ENCODE results near the gene BST1.

Gene BST1

DNA sequence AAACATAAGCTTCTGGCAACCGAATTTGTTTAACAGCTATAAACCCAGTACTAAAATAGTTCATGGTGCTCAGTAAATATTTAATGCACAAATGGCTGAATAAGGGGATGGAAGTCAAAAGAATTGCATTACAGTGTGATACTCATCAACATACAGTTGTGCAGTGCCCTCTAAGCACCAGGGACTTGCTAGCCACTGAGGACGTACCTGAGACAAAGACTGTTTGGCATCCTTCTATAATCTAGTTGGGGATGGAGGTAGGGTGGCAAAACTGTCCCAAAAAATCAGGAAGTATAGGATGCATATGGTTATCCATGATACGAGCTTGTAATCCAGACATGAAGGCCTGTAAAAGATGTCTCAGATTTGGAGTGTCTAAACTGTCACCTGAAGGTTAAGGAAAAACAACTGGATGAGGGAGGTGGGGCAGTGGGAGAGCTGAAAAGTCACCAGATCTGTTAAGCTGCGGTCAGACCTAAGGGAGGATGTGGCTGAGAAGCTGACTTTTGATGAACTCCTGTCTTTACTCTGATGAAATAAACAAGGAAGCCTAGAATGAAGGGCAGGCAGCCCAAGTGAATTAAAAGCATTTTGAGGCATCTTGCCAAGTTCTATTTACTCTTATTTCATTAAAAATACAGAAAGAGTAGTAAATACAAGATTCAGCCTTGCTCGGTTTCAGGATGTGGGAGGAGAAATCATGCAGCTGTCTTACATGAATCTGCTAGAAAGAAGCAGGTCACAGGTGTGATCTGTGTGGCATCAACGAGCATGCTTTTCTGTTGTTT is 63.2 kb downstream of the BST1 start:
- TF ChIP-seq SPI1 (IDR thresholded peaks at IDR 0.05; ENCODE audit: low read depth, low read length) (no peak), POU2F2 (IDR thresholded peaks at IDR 0.05; ENCODE audit: low read depth, low read length) (no peak), POLR2AphosphoS5 (IDR thresholded peaks at IDR 0.05; ENCODE audit: low read depth, low read length) (no peak), POLR2A (IDR thresholded peaks at IDR 0.05; ENCODE audit: low read depth, low read length) (no peak), PAX5 (IDR thresholded peaks at IDR 0.05; ENCODE audit: insufficient read depth, low read length, severe bottlenecking) (no peak), TAF1 (IDR thresholded peaks at IDR 0.05; ENCODE audit: low read depth, low read length) (no peak)
- no peak for DNase-seq (ENCODE audit: insufficient read length, low spot score)
- peak; percentile 87 for FAIRE-seq

DNA sequence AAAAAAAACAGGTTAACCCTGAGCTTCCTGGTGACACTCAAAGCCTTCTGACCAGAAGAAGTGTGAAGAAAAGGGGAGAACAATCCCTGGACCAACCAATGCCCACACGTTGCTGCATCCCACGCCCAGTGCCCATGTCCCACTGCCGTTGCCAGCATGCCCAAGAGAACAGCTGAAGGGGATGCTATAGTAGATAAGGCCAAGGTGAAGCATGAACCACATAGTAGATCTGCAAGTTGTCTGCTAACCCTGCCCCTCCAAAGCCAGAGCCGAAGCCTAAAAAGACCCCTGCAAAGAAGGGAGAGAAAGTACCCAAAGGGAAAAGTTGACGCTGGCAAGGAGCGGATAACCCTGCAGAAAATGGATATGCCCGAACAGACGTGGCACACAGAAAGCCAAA is 64.0 kb downstream of the BST1 start:
- DNase-seq (ENCODE audit: insufficient read length, low spot score), result no peak
- FAIRE-seq, result no peak
- TF ChIP-seq POLR2AphosphoS5 (IDR thresholded peaks at IDR 0.05; ENCODE audit: low read depth, low read length), result no peak
- no peak for TF ChIP-seq SPI1 (IDR thresholded peaks at IDR 0.05; ENCODE audit: low read depth, low read length)
- no peak for TF ChIP-seq POU2F2 (IDR thresholded peaks at IDR 0.05; ENCODE audit: low read depth, low read length)
- no peak for TF ChIP-seq PAX5 (IDR thresholded peaks at IDR 0.05; ENCODE audit: insufficient read depth, low read length, severe bottlenecking)
- no peak for TF ChIP-seq POLR2A (IDR thresholded peaks at IDR 0.05; ENCODE audit: low read depth, low read length)
- TF ChIP-seq TAF1 (IDR thresholded peaks at IDR 0.05; ENCODE audit: low read depth, low read length), result no peak

DNA sequence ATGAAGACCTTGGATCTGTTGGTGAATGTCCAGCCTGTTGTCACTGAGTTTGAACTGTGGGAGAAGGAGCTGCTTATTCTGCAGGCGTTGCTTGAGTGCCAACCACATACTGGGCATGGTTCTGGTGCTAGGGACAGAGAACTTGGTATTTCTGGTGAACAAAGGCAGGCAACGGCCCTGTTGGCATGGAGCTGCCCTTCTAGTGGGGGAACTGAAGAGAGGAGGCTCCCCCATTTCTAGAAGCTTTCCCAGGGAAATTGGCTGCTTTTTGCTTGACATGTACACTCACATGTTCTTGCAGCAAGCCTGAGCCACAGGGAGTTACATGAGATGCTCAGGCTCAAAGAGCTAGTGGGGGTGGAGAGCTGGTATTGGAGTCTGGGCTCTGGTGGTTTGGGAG is 66.3 kb downstream of the BST1 start:
- FAIRE-seq, result no peak

DNA sequence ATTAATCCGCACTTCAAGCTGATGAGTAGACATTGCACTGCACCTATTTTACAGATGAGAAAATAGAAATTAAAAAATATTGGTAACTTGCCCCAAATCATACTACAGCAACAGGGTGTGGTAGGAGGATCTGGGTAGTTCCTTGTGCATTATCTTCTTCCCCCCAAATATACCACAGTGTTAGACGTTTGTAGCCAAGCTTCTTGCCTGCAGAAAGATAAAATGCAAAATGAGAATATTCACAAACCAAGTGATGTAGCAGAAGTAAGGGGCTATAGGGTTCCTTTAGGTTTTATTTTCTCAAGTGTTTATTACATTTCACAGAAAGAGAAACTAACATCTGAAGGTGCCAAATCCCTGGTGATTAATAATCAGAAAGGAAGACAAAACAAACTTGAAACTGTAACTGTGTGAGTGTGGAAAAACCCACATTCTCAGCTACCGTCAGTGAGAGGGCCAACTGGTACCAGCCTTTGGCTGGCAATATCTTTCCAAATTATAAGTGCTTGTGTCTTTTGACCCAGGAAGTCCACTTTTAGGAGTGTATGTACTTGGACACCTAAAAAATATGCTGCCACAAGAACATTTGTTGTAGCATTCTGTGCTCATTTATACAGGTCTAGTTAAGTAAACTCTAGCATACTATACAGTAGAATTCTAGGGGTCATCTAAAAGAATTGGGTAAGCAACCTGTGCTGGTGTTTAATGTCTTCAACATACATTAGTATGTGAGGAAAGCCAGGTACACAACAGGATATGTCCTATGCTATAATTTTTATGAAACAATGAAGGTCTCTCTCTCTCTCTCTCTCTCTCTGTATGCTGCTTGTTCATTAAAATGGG is 68.6 kb downstream of the BST1 start:
- no peak for DNase-seq (ENCODE audit: insufficient read length, low spot score)
- peak; percentile 75 for FAIRE-seq
- no peak for TF ChIP-seq TAF1 (IDR thresholded peaks at IDR 0.05; ENCODE audit: low read depth, low read length)
- TF ChIP-seq POU2F2 (IDR thresholded peaks at IDR 0.05; ENCODE audit: low read depth, low read length), result no peak
- no peak for TF ChIP-seq POLR2AphosphoS5 (IDR thresholded peaks at IDR 0.05; ENCODE audit: low read depth, low read length)

More for the DNA sequence above, 66.3 kb downstream of the BST1 start:
- TF ChIP-seq POU2F2 (IDR thresholded peaks at IDR 0.05; ENCODE audit: low read depth, low read length) (no peak), POLR2AphosphoS5 (IDR thresholded peaks at IDR 0.05; ENCODE audit: low read depth, low read length) (no peak), SPI1 (IDR thresholded peaks at IDR 0.05; ENCODE audit: low read depth, low read length) (no peak)
- DNase-seq (ENCODE audit: insufficient read length, low spot score), result no peak

DNA sequence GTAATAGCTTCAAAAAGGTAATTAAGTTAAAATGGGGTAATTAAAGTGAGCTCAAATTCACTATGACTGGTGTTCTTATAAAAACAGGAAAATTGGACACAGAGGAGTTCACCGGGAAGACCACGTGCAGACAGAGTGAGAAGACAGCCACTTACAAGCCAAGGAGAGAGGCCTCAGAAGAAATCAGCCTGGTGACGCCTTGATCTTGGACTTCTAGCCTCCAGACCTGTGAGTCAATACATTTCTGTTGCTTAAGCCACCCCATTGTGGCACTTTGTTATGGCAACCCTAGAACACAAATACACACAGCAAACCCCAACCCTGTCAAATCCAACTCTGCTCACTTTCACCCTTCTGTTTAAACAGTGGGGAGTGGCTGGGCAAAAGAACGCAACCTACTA is 71.2 kb downstream of the BST1 start:
- no peak for TF ChIP-seq POU2F2 (IDR thresholded peaks at IDR 0.05; ENCODE audit: low read depth, low read length)
- TF ChIP-seq POLR2A (IDR thresholded peaks at IDR 0.05; ENCODE audit: low read depth, low read length), result no peak
- no peak for TF ChIP-seq TAF1 (IDR thresholded peaks at IDR 0.05; ENCODE audit: low read depth, low read length)
- no peak for TF ChIP-seq PAX5 (IDR thresholded peaks at IDR 0.05; ENCODE audit: insufficient read depth, low read length, severe bottlenecking)
- TF ChIP-seq POLR2AphosphoS5 (IDR thresholded peaks at IDR 0.05; ENCODE audit: low read depth, low read length), result no peak
- no peak for TF ChIP-seq SPI1 (IDR thresholded peaks at IDR 0.05; ENCODE audit: low read depth, low read length)
- DNase-seq (ENCODE audit: insufficient read length, low spot score) (no peak), FAIRE-seq (no peak)

DNA sequence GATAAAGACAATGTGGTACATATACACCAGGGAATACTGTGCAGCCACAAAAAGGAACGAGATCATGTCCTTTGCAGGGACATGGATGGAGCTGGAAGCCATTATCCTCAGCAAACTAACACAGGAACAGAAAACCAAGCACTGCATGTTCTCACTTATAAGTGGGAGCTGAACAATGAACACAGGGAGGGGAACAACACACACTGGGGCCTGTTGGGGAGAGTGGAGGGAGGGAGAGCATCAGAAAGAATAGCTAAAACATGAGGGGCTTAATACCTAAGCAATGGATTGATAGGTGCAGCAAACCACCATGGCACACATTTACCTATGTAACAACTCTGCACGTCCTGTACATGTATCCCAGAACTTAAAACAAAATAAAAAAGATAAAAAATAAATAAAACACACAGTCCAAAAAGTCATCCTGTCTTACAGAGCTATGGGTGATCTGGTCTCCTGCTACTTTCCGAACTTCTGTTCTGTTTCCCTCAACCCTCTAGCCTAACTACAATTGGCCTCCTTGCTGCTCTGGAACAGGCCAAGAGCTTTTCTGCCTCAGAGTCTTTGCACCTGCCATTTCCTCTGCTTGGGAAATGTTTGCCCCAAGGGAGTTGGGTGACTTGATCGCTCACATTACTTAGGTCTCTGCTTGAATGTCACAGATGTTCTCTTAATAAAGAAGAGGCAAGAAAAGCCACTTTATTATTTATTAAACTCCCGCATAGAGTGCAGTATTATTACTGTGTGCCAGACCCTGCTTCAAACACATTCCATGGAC is 74.2 kb downstream of the BST1 start:
- FAIRE-seq, result peak; percentile 41

DNA sequence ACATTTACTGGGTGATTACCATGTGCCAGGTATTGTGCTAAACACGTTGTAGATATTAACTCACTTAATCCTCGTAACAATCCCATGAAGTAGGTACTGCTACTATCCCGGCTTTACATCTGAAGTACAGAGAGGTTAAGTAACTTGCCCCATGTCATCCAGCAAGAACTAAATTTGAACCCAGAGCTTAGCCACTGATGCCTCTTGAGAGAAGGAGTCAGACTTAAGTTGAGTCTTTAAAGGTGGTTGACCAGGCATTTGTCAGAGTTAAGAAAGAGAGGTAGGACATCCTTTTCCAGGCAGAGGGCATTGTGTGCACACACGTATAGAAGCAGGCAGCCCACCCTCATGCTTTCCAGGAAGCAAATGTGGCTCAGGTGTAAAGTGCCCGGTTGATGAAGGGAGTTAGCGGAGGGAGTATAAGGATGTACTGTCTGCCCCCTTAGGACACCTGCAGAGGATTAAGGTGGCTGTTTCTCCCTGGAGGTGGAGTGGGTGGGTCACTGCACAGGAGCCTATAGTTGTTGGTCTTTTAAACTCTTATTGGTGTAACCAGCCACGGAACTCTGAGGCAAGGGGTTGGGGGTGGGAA is 74.9 kb downstream of the BST1 start:
- DNase-seq (ENCODE audit: insufficient read length, low spot score), result no peak
- no peak for FAIRE-seq
- TF ChIP-seq SPI1 (IDR thresholded peaks at IDR 0.05; ENCODE audit: low read depth, low read length), result 0 out of 2 replicates have a peak, but pooled peaks have one; percentile 7
- TF ChIP-seq POLR2A (IDR thresholded peaks at IDR 0.05; ENCODE audit: low read depth, low read length), result no peak

More for the DNA sequence above, 74.2 kb downstream of the BST1 start:
- DNase-seq (ENCODE audit: insufficient read length, low spot score), result no peak
- TF ChIP-seq POU2F2 (IDR thresholded peaks at IDR 0.05; ENCODE audit: low read depth, low read length), result no peak
- TF ChIP-seq PAX5 (IDR thresholded peaks at IDR 0.05; ENCODE audit: insufficient read depth, low read length, severe bottlenecking), result no peak
- no peak for TF ChIP-seq SPI1 (IDR thresholded peaks at IDR 0.05; ENCODE audit: low read depth, low read length)
- TF ChIP-seq POLR2A (IDR thresholded peaks at IDR 0.05; ENCODE audit: low read depth, low read length), result no peak
- TF ChIP-seq TAF1 (IDR thresholded peaks at IDR 0.05; ENCODE audit: low read depth, low read length), result no peak
- TF ChIP-seq POLR2AphosphoS5 (IDR thresholded peaks at IDR 0.05; ENCODE audit: low read depth, low read length), result no peak

DNA sequence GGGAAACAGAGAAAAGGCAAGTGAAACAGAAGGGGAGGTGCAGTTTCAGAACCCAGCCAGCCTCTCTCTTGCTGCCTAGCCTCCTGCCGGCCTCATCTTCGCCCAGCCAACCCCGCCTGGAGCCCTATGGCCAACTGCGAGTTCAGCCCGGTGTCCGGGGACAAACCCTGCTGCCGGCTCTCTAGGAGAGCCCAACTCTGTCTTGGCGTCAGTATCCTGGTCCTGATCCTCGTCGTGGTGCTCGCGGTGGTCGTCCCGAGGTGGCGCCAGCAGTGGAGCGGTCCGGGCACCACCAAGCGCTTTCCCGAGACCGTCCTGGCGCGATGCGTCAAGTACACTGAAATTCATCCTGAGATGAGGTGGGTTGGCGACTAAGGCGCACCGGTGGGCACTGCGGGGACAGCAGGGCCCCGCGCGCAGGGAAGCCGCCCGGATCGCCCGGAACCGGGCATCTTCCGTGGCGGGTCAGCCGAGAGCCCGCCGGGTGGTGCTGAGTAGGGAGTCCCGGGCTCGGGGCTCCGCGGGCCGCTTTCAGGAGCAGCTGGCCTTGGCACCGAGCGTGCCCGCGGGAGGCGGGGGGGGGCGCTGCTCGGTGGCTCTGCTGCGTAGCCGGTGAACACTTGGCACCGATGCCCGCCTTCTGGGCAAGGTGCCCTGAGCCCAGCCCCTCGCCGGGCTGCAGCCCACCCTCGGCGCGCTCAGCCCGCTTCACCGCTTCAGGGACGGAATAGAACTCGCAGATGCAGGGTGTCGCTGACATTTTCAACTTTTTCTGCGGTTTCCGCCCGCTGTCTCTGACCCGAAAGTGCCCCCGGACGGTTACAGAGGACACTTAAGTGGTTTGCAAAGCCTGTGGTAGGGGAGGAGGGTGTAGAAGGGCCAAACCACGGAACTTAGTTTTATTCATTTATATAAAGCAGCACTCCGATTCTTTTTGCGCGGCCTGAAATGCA is 75.7 kb downstream of the BST1 start, which contains the start of gene CD38:
Gene CD38 (plus strand): TSS at position 40 of the 953 bp plus-strand sequence. CDS start 87 bp downstream, at position 127.
- DNase-seq (ENCODE audit: insufficient read length, low spot score), result peak; percentile 49
- FAIRE-seq, result peak; percentile 96
- 0 out of 2 replicates have a peak, but pooled peaks have one; percentile 44 for TF ChIP-seq TAF1 (IDR thresholded peaks at IDR 0.05; ENCODE audit: low read depth, low read length)
- no peak for TF ChIP-seq SPI1 (IDR thresholded peaks at IDR 0.05; ENCODE audit: low read depth, low read length)
- no peak for TF ChIP-seq PAX5 (IDR thresholded peaks at IDR 0.05; ENCODE audit: insufficient read depth, low read length, severe bottlenecking)
- TF ChIP-seq POU2F2 (IDR thresholded peaks at IDR 0.05; ENCODE audit: low read depth, low read length), result peak; percentile 97
- TF ChIP-seq POLR2AphosphoS5 (IDR thresholded peaks at IDR 0.05; ENCODE audit: low read depth, low read length), result peak; percentile 33; the same call in 1 of the 2 replicates
- 0 out of 2 replicates have a peak, but pooled peaks have one; percentile 32 for TF ChIP-seq POLR2A (IDR thresholded peaks at IDR 0.05; ENCODE audit: low read depth, low read length)

Measured in GM12891 (cell line).